Left ventricle myocardium superior (tissue), 1 donor: ENCODE data around the gene BPIFB4. TPM values are rescaled to one million over a fixed set of nuclear protein-coding genes. Genes with fewer than 3 reads are reported as not detected.
A peak's percentile ranks its signal among the peaks of the same experiment; 100 is the strongest.
"Not testable (repeated sequence)": the region's sequence is repeated elsewhere in the genome, so short reads cannot be mapped to it uniquely, and the experiment has no call there.

Experiments used
- ATAC-seq: fragments of 200-7000 bp; cut with Tn5 transposase; one replicate; pipeline ENCODE4 v1.9.1; 2020; ENCODE audit warnings: mild to moderate bottlenecking, moderate library complexity
- DNase-seq: peaks from one replicate; pipeline ENCODE4 v3.0.0-alpha.2; 2020
- intact Hi-C: fragments of 100-400 bp; cut with micrococcal nuclease; formaldehyde crosslinking; loops from one replicate; pipeline ENCODE4 v1.11.0; 2022
- total RNA-seq: library from RNA; stranded (reverse); fragmentation: NEBNext Ultra II Directional; extraction: Animal tissue kit (Norgen Biotek cat#: 25700); gene quantifications from one replicate; pipeline ENCODE4 v1.2.1, GENCODE V29; 2021
- donor health status: DM: no; HTN: yes; CAD: no; lungs with severe emphysema.

The BPIFB4 gene
- total RNA-seq, 1 donor from 2014 or later = not detected

GRCh38 chr20:33082546-33082945 is 3.1 kb downstream of the BPIFB4 start:
- DNase-seq (no peak), ATAC-seq (no peak)
- intact Hi-C loops = no loop called here

DNA sequence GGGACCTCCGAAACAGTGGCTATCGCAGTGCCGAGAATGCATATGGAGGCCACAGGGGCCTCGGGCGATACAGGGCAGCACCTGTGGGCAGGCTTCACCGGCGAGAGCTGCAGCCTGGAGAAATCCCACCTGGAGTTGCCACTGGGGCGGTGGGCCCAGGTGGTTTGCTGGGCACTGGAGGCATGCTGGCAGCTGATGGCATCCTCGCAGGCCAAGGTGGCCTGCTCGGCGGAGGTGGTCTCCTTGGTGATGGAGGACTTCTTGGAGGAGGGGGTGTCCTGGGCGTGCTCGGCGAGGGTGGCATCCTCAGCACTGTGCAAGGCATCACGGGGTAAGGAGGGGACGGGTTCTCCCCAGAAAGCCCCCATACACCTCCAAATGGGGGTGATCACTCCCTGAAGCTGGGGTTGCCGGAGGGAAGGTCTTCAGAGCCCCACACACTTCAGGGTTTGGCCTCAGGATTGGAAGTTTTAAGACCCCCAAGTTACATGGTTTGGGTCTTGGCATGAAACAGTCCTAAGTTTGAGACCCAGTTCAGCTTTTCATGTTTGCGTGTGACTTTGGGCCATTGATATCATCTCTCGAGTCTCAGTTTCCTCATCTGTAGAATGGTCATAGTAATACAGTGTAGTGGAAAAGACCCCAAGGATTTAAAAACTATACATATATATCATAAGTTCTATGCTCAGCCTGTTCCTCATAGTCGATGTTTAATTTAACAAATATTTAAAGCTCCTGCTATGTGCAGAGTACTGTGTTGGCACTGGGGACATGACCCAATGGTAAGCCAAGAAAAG is 4.3 kb downstream of the BPIFB4 start:
- intact Hi-C loops = no loop called here
- ATAC-seq = no peak
- DNase-seq = no peak

- ATAC-seq (no peak), DNase-seq (no peak)
- intact Hi-C loops = no loop called here
These were observed 5.3 kb downstream of the BPIFB4 start for GRCh38 chr20:33084722-33085121.

- intact Hi-C loops = no loop called here
- no peak for DNase-seq
- ATAC-seq = no peak
These were observed 6.7 kb downstream of the BPIFB4 start for GRCh38 chr20:33086052-33086722.

DNA sequence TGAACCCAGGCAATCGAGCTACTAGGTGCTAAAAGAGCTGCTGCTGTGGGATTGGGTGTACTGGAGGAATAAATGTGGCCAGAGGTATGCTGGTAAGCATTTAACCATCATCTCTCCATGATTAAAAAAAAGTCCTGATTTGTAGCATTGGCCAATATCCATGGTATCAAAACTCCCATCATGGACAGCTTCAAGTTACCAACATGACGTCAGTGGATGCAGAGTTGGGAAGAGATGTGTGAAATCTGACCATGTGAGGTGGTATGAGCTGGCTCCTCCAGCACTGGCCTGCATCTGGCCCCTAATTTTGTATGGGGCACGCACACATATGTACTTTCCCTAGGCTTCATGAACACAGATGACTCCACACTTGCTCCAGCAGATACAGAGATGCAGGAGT is 11.7 kb downstream of the BPIFB4 start:
- no peak for ATAC-seq
- intact Hi-C loops = no loop called here
- no peak for DNase-seq

- no peak for ATAC-seq
- intact Hi-C loops = no loop called here
- no peak for DNase-seq
These were observed 12.2 kb downstream of the BPIFB4 start for GRCh38 chr20:33091693-33092092.

GRCh38 chr20:33092361-33092760 is 12.9 kb downstream of the BPIFB4 start:
- ATAC-seq = no peak
- no peak for DNase-seq
- intact Hi-C loops = no loop called here

- DNase-seq (no peak), ATAC-seq (no peak)
- intact Hi-C loops = no loop called here
These were observed 13.6 kb downstream of the BPIFB4 start for GRCh38 chr20:33093074-33093473.

- DNase-seq (no peak), ATAC-seq (no peak)
- intact Hi-C loops = no loop called here
These were observed 14.1 kb downstream of the BPIFB4 start for GRCh38 chr20:33093582-33093981.

- ATAC-seq (no peak), DNase-seq (no peak)
- intact Hi-C loops = no loop called here
These were observed 15.8 kb downstream of the BPIFB4 start for GRCh38 chr20:33095249-33095648.

DNA sequence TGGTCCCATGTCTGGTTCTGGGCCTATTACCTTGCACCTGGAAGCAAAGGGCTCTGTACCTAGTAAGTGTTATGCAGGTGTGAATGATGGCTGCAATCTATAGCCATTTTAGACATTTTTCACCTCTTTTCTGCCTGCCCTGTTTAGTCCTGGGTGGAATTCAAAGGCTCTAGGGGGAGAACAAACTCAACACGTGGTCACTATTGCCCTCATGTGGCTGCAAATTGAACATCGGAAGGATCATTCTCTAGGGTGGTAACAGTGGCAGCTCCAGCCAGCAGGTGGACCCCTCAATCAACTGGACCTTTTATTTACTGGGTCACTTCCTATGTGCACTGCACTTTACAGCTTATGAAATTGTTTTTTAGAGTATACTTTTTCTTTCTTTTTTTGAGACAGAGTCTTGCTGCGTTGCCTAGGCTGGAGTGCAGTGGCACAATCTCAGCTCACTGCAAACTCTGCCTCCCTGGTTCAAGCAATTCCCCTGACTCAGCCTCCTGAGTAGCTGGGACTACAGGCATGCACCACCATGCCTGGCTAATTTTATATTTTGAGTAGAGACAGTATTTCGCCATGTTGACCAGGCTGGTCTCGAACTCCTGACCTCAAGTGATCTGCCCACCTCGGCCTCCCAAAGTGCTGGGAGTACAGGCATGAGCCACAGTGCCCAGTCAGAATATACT is 16.6 kb downstream of the BPIFB4 start:
- intact Hi-C loops = not testable (repeated sequence)
- DNase-seq (peak; percentile 42), ATAC-seq (peak; percentile 85)

DNA sequence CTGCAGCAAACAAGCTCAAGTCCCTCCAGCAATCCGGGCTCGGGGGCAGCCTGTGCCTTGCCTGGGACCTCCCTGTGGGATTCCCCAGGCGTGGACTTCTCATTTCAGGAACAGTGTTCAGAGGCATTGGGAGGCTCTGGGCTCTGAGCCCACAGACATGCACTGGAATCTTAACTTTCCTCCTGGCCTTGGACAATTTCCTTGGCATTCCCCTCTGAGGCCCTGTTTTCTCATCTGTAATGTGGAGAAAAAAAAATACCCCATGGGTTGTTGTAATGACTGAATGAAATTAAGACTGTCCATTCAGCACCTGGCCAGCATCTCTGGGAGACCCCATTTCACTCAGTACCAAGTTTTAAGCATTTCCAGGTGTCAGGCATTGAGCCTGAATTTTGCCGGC is 17.6 kb downstream of the BPIFB4 start:
- intact Hi-C loops = no loop called here
- ATAC-seq (no peak), DNase-seq (no peak)

- DNase-seq (no peak), ATAC-seq (no peak)
- intact Hi-C loops = no loop called here
These were observed 20.5 kb downstream of the BPIFB4 start for GRCh38 chr20:33099843-33100538.

GRCh38 chr20:33103556-33103955 is 24.1 kb downstream of the BPIFB4 start:
- no peak for ATAC-seq
- no peak for DNase-seq
- intact Hi-C loops = no loop called here

DNA sequence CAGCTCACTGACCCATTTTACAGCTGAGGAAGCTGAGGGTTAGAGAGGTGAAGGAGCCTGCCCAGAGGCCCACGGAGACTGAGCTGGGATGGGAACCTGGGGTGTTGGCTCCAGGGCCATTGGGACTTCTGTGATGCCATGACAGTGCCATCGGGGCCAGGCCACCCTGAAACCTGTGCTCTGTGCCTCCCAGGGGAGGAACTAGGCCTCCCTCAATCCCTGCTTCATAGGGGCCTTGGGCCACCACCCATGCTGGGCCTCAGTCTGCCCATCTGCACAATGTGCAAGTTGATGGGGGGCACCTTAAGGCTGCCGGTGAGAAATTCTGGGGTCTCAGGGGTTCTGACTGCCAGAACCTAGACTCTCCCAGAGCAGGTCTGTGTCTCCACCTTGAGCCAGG is 24.9 kb downstream of the BPIFB4 start:
- no peak for DNase-seq
- intact Hi-C loops = no loop called here
- no peak for ATAC-seq

DNA sequence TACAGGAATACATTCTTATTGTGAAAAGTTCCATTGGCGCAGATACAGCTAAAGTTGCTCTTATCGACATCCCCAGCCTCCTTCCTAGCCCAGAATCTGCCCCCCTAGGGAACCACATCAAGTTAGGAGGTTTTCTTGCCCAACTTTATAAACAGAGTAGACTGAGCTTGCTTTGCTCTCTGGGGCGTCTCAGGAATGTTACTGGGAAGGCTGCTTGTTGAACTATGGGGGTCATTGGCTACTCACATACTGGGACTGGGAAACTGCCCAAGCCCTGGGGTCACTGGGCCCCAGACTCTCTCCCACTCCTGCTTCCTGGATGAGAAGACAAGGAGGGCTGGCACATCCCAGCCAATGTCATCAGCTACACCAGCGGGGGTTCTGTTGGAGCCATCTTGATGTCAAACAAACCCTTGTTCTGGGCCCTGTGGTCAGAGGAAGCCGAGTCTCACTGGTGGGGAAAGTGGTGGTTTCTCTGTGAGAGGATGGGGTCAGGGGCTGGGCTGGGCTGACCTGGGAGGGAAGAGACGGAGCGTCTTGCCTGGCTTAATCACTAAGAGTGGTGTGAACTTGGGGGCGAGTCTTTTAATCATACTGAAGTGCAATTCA is 26.0 kb downstream of the BPIFB4 start:
- DNase-seq (no peak), ATAC-seq (peak; percentile 26)
- intact Hi-C loops = no loop called here

DNA sequence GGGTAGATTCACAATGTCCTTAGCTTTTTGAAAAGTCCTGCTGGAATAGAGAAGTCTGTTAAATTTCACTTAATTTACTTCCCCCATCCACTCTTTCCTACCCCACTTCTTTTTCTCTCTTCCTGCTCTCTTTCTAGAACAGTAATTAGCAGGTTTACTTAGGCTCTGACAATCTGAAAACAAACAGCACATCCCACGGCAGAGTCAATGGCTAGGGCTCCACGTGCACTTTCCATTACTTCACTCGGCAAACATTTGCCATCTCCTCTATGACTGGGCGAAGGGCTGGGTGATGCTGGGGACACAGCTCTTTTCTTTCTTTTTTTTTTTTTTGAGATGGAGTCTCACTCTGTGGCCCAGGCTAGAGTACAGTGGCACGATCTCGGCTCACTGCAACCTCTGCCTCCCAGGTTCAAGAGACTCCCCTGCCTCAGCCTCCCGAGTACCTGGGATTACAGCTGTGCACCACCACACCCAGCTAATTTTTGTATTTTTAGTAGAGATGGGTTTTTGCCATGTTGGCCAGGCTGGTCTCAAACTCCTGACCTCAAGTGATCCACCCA is 26.7 kb downstream of the BPIFB4 start:
- ATAC-seq = peak; percentile 75
- intact Hi-C loops, DNase-seq: not testable (repeated sequence)

DNA sequence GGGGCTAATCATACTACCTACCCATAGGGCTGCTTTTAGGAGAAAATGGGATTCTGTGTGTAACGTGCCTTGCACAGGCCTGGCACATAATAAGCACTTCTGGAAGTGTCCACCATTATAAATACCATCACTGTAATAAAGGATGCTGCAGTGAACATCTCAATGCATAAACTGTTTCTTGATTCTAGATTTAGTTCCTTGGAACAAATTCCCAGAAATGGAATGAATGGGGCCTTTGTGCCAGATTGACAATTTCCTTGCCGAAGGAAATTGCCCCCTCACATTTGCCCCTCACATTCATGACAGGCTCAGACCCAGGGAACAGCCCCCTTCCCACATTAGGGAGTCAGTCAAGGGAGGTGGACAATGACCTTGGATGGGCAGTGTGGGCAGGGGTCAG is 29.2 kb downstream of the BPIFB4 start:
- DNase-seq (no peak), ATAC-seq (no peak)
- intact Hi-C loops = no loop called here
